ENCODE results near the gene ACAA1.

The ACAA1 gene

DNA sequence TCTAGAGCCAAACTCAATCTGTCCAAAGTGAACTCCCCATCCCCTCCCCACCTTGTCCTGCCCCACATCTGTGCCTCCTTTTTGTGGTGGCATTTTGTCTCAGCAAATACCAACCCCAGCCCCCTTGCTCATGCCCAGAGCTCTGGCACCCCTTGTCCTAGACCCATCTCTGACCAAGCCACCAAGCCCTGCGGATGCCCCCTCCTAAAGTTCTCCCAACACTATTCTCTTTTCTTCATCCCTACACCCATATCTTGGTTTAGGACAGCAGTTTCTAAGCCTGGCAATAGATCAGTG, 17.7 kb downstream of the ACAA1 start:
- DNase-seq (ENCODE audit: low read depth, low spot score): no peak

- DNase-seq (ENCODE audit: low read depth, low spot score): no peak
Measured at GRCh38 chr3:38118421-38119247, 18.3 kb downstream of the ACAA1 start.

DNA sequence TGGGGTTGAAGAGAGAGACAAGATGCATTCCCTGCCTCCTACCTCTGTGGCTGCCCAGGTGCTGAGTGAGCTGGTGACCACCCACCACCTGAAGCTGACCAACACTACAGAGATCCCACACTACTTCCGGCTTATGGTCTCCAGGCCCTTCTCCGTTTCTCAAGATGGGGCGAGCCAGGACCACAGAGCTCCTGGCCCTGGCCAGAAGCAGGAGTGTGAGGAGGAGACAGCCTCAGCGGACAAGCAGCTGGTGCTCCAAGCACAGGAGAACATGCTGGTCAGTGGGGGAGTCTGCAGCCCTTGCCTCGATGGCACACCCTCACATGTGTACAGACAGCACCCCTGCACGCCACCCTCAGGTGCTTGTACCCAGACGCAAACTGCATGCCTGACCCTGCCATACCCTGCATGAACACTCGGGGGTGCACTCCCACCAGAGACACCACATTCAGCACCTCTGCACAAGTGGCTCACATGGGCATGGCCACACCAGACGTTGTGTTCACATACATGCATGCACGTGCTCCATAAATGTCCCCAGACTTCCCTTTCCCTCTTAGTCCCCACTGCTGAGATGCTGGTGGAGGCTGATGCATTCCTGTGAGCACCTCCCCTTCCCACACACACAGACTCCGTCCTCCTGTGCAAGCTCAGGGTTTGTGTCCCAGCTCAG, 19.0 kb downstream of the ACAA1 start:
- DNase-seq (ENCODE audit: low read depth, low spot score): peak; percentile 44

- DNase-seq (ENCODE audit: low read depth, low spot score): no peak
Measured at GRCh38 chr3:38117163-38117716, 19.7 kb downstream of the ACAA1 start.

- DNase-seq (ENCODE audit: low read depth, low spot score): no peak
Measured at GRCh38 chr3:38116471-38117162, 20.3 kb downstream of the ACAA1 start.

DNA sequence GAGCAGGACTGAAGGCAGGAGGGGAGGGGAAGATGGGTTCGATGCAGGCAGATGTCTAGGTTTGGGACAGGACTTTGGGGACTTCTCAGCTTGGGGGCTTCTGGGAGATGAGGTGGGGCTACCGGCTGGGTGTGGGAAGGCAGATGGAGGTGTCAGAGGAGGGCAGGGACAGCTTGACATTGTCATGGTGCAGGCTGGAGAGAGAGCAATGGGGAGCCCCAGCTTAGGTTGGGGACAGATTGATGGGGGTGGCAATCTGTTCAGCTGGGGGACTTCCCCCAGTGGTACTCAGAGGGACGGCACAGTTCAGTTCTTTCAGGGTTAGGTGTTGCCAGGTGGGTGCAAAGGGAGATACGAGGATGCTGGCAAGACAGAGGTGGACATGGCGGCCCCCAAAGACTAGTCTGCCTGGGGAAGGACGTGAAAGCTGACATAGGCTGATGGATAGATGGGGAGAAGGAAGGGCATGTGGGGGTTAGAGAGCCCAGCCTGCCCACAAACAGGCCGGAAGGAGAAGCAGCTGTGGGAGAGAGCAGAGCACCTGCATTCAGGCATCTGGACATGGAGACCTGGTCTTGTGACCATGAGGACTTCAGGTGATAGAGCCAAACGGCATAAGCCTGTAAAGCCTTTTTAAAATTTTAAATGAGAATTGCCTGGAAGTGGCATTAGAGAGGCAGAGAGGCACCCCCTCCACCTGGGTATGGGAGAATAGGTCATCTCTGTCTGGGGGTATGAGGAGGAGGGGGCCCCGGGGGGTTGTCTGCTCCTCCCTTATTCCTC, 21.1 kb downstream of the ACAA1 start:
- DNase-seq (ENCODE audit: low read depth, low spot score): no peak

GRCh38 chr3:38114875-38115644, 21.9 kb downstream of the ACAA1 start:
- no peak for DNase-seq (ENCODE audit: low read depth, low spot score)

- no peak for DNase-seq (ENCODE audit: low read depth, low spot score)
Measured at GRCh38 chr3:38114052-38114874, 22.7 kb downstream of the ACAA1 start.

DNA sequence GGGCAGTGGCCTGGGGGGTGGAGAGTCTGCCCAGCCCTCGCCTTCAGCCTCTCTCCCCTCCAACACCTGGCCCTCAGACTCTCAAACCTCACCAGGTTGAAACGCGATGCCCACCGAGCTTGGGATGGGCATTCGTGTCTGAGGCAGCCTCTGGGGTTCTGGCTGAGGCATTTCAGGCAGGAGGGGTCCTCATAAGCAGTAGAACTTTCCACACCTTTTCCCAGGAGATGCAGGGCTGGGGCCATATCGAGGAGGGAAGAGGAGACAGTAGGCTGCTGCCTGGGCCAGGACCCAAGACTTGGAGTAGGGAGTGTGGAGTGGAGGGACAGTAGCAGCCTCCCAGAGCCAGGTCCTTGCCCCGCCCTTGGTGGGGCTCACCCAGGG, 24.6 kb downstream of the ACAA1 start:
- no peak for DNase-seq (ENCODE audit: low read depth, low spot score)

DNA sequence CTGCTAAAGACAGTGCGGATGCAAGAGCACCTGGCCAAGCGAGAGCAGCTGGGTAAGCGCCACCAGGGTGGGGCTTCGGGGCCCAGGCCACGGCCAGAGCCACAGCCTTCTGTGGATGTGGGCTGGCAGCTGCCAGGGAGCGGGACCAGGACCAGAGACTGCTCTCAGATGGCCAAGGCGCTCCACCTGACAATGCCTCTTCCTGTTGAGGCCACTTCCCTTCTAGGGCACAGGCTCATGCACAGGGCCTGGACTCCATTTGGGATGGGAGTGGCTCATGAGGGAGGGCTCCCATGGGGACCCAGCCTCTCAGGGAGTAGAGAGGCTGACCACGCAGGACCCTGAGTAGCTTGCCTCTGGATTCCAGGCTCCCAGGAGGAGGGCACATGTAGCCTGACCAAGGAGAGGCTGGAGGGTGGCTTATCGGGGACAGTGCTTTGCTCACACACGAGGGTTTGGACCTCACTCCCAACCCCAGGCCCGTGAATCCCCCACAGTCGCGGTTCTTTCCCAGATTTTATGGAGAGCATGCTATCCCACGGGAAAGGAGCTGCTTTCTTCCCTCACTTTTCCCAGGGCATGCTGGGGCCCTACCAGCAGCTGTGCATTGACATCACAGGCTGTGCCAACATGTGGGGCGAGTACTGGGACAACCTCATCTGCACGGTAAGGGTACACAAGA, 25.1 kb downstream of the ACAA1 start:
- DNase-seq (ENCODE audit: low read depth, low spot score): no peak

GRCh38 chr3:38111201-38111600, 25.7 kb downstream of the ACAA1 start:
- DNase-seq (ENCODE audit: low read depth, low spot score): no peak

- DNase-seq (ENCODE audit: low read depth, low spot score): no peak
Measured at GRCh38 chr3:38110314-38111050, 26.4 kb downstream of the ACAA1 start.

DNA sequence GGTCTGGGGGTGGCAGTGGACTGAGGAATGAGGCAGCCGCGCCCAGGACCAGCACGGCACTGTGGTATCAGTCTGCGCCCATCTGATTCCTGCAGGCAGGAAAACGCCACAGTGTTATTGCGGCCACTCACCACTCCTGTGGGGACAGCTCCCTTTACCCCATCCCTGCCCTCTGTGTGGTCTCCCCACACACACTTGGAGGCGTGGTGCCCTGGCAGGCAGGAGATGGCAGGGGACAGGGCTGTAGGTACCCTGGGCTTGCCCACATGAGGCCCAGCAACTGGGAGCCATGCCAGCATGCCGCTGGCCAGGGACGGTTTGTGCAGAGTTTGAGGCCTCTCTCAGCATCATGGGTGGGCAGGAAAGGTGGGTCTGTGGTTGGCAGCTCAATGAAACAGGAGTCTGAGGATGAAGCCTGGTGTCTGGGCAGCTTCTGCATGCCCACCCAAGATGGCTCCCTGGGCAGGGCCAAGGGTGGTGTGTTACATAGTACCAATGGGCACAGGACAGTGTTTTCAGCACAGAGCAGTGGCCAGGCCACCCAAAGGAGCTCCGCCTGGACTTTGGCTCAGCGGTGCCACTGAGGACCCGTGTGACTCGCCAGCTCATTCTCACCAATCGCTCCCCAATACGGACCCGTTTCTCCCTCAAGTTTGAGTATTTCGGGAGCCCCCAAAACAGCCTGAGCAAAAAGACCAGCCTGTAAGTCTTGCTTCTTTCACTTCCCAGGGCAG, 27.2 kb downstream of the ACAA1 start:
- DNase-seq (ENCODE audit: low read depth, low spot score): no peak

- no peak for DNase-seq (ENCODE audit: low read depth, low spot score)
Measured at GRCh38 chr3:38108649-38109579, 28.0 kb downstream of the ACAA1 start.

- no peak for DNase-seq (ENCODE audit: low read depth, low spot score)
Measured at GRCh38 chr3:38107911-38108648, 28.8 kb downstream of the ACAA1 start.

- DNase-seq (ENCODE audit: low read depth, low spot score): no peak
Measured at GRCh38 chr3:38105525-38105924, 31.4 kb downstream of the ACAA1 start.

Measured in activated naive CD8-positive, alpha-beta T cell treated with anti-CD3 and anti-CD28 coated beads, Interleukin-2, amount 50 U/mL, for 16 hours (primary cell).